UCSD-AML1 (cell line): ENCODE results near the gene MGRN1.
A peak's percentile ranks its signal among the peaks of the same experiment; 100 is the strongest.

Experiments
- DNase-seq: peaks from one replicate; lab custom pipeline; 2025; ENCODE audit not compliant: unreplicated experiment; lab: John Stamatoyannopoulos, UW

MGRN1 gene

GRCh38 chr16:4623593-4623992 is 1.0 kb upstream of the MGRN1 start:
- DNase-seq: no peak

GRCh38 chr16:4624827-4625559 is 367 bp downstream of the MGRN1 start:
- peak; percentile 62 for DNase-seq

GRCh38 chr16:4625560-4626159 is 1.0 kb downstream of the MGRN1 start:
- DNase-seq: no peak

- no peak for DNase-seq
Observed at GRCh38 chr16:4626396-4626795, 1.8 kb downstream of the MGRN1 start.

- DNase-seq: no peak
Observed at GRCh38 chr16:4628283-4628682, 3.7 kb downstream of the MGRN1 start.

GRCh38 chr16:4631444-4631843 is 6.8 kb downstream of the MGRN1 start:
- DNase-seq: no peak

- no peak for DNase-seq
Observed at GRCh38 chr16:4633910-4634635, 9.4 kb downstream of the MGRN1 start.

GRCh38 chr16:4634768-4635167 is 10.1 kb downstream of the MGRN1 start:
- DNase-seq: no peak

GRCh38 chr16:4636196-4636595 is 11.6 kb downstream of the MGRN1 start:
- DNase-seq: no peak

GRCh38 chr16:4637501-4638166 is 13.0 kb downstream of the MGRN1 start:
- no peak for DNase-seq

- DNase-seq: no peak
Observed at GRCh38 chr16:4639899-4640509, 15.4 kb downstream of the MGRN1 start.

- no peak for DNase-seq
Observed at GRCh38 chr16:4640572-4641305, 16.1 kb downstream of the MGRN1 start.

GRCh38 chr16:4641306-4641687 is 16.7 kb downstream of the MGRN1 start:
- no peak for DNase-seq

- DNase-seq: no peak
Observed at GRCh38 chr16:4641895-4642294, 17.3 kb downstream of the MGRN1 start.

- no peak for DNase-seq
Observed at GRCh38 chr16:4646773-4647643, 22.4 kb downstream of the MGRN1 start.

GRCh38 chr16:4647644-4647980 is 23.0 kb downstream of the MGRN1 start:
- DNase-seq: no peak

GRCh38 chr16:4648917-4649316 is 24.3 kb downstream of the MGRN1 start:
- DNase-seq: no peak

- no peak for DNase-seq
Observed at GRCh38 chr16:4649744-4650442, 25.3 kb downstream of the MGRN1 start.

GRCh38 chr16:4650443-4651074 is 25.9 kb downstream of the MGRN1 start:
- DNase-seq: peak; percentile 82
